Amygdala (tissue), 56 donors: ENCODE results near the gene KIFAP3.
"Not testable (repeated sequence)": the region's sequence is repeated elsewhere in the genome, so short reads cannot be mapped to it uniquely, and the experiment has no call there.

Experiments
- DNase-seq, 56 donors: peaks; one replicate each; lab custom pipeline; 2025; lab: John Stamatoyannopoulos, UW

KIFAP3 gene

GRCh38 chr1:170064821-170065220 lies 9.7 kb downstream of the KIFAP3 start:
- DNase-seq = no peak

GRCh38 chr1:170063109-170063826 lies 11.2 kb downstream of the KIFAP3 start:
- no peak for DNase-seq

DNA sequence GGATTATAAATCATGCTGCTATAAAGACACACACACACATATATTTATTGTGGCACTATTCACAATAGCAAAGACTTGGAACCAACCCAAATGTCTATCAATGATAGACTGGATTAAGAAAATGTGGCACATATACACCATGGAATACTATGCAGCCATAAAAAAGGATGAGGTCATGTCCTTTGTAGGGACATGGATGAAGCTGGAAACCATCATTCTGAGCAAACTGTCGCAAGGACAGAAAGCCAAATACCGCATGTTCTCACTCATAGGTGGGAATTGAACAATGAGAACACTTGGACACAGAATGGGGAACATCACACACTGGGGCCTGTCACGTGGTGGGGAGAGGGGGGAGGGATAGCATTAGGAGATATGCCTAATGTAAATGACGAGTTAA lies 12.8 kb downstream of the KIFAP3 start:
- DNase-seq = not testable (repeated sequence)

- not testable (repeated sequence) for DNase-seq
Observed at GRCh38 chr1:170060015-170060520, 14.4 kb downstream of the KIFAP3 start.

DNA sequence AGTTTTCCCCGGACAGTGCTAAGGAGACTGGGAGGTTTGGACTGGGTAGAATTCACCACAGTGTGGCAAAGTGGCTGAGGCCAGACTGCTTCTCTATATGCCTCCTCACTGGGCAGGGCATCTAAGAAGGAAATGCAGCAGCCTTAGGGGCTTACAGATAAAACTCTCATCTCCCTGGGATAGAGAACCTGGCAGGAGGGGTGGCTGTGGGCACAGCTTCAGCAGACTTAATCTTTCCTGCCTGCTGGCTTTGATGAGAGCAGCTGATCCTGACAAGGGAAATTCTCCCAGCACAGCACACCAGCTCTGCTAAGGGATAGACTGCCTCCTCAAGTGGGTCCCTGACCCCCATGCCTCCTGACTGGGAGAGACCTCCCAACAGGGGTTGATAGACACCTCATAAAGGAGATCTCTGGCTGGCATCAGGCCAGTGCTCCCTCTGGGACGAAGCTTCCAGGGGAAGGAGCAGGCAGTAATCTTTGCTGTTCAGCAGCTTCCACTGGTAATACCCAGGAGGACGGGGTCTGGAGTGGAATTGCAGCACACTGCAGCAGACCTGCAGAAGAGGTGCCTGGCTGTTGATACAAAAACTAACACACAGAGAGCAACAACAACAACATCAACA lies 25.2 kb downstream of the KIFAP3 start:
- DNase-seq = no peak

DNA sequence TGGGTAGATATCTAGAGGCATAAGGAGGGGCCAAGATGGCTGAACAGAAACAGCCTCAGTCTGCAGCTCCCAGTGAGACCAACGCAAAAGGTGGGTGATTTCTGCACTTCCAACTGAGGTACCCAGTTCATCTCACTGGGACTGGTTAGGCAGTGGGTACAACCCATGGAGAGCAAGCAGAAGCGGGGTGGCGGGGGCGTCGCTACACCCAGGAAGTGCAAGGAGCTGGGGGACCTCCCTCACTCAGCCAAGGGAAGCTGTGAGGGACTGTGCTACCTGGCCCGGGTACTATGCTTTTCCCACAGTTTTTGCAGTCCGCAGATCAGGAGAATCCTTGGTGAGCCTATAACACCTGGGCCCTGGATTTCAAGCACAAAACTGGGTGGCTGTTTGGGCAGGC lies 26.0 kb downstream of the KIFAP3 start:
- no peak for DNase-seq

- no peak for DNase-seq
Observed at GRCh38 chr1:170044187-170044586, 30.3 kb downstream of the KIFAP3 start.

DNA sequence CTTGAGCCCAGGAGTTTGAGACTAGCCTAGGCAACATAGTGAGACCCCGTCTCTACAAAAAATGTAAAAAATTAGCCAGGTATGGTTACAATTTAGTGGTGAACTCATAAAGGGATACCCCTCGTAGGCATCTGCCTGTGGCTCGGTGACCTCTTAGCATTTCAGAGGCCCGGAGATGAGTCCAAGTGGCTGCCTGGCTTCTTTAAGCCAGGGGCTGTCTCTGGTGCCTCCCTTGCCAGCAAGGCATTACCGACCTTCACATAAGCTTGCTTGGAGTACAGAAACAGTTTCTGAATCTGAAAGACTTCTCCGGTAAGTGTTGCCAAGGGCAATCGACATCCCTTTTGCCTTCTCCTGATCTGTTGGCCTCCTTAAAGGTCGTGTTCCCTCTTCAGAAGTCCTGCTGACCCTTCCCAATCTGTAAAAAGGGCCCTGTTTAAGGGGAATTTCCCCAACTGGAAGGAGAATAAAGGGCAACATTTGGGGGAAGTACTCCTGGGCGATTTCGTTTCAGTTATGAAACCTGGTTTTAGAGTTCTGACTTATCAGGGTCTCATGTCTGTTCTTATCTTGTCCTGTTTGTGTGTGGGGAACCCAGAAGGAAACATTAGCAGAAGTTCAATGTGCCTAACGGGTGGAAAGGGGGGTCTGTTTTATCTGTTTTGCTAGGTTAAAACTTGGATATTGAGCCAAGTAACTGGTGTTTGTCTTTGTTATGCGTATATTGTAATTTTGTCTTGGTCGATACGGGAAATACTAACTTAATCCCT lies 32.9 kb downstream of the KIFAP3 start:
- no peak for DNase-seq

- no peak for DNase-seq
Observed at GRCh38 chr1:170032531-170033280, 41.8 kb downstream of the KIFAP3 start.

DNA sequence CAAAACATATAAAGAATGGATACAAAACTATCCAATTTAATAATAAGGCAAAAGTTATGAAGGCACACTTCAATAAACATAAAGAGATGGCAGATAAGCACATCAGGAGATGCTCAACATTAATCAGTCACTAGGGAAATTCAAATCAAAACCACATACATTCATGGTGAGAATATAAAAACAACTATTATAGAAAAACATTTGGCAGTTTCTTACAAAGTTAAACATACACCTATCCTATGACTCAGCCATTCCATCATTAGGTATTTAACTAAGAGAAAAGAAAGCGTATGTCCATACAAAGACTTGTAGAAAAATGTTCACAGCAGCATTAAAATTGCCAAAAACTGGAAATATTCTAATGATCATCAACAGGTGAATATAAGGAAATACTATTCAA lies 44.3 kb downstream of the KIFAP3 start:
- DNase-seq = no peak

GRCh38 chr1:170027760-170028159 lies 46.7 kb downstream of the KIFAP3 start:
- no peak for DNase-seq

DNA sequence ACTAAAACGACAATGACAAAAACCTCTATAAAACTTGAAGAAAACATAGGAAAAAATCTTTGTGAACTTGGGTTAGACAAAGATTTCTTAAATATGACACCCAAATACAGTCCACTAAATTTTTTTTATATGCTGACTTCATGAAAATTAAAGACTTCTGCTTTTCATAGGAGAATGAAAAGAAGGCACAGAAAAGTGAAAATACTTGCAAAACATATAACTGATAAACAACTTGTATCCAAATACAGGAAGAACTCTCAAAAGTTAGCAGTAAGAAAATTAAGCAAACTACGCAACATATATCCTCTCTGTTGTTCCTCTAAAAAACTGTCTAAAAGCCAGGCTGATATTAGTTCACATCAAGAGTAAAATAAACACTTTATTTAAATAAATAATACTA lies 53.6 kb downstream of the KIFAP3 start:
- DNase-seq = no peak

GRCh38 chr1:170017478-170017877 lies 57.0 kb downstream of the KIFAP3 start:
- no peak for DNase-seq

GRCh38 chr1:170012920-170013319 lies 61.6 kb downstream of the KIFAP3 start:
- no peak for DNase-seq

DNA sequence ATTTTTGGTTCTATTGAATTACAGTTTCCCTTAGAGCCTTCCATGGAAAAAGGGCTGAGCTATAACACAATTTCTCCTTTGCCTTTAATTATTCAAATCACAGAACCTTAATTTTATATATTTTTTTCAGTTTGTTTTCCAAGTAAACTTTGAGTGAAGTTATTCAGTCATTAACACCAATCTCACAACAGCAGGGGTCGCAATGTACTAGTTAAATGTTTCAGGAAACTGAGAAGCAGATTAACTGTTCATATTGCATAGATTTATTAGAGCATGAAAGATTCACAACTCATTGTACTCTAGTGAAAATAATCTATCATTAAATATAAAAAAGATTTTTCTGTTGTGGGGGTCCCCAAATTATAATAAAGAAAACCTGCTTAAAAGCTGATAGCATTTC lies 64.1 kb downstream of the KIFAP3 start:
- no peak for DNase-seq

DNA sequence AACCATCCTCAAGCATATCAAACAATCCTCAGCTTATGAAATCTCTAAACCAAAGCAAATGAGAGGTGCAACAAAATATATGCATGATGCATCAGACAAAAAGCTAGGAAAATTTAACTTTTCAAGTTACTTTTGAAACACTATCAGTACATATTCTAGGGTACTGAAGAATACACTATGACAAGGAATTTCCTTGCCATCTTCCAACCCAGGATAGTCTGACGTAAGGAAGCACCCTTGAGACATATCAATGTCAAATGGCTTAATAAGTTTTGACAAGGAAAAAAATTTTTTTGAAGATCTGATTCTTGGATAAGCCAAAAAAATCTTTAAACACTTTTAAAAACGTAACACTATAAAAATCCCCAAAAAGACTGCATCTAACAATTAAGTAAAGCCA lies 64.9 kb downstream of the KIFAP3 start:
- DNase-seq = no peak

DNA sequence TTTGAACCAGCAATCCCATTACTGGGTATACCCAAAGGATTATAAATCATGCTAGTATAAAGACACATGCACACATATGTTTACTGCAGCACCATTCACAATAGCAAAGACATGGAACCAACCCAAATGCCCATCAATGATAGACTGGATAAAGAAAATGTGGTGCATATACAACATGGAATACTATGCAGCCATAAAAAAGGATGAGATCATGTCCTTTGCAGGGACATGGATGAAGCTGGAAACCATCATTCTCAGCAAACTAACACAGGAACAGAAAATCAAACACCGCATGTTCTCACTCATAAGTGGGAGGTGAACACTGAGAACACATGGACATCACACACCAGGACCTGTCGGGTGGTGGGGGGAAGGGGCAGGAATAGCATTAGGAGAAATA lies 65.8 kb downstream of the KIFAP3 start:
- DNase-seq = not testable (repeated sequence)

DNA sequence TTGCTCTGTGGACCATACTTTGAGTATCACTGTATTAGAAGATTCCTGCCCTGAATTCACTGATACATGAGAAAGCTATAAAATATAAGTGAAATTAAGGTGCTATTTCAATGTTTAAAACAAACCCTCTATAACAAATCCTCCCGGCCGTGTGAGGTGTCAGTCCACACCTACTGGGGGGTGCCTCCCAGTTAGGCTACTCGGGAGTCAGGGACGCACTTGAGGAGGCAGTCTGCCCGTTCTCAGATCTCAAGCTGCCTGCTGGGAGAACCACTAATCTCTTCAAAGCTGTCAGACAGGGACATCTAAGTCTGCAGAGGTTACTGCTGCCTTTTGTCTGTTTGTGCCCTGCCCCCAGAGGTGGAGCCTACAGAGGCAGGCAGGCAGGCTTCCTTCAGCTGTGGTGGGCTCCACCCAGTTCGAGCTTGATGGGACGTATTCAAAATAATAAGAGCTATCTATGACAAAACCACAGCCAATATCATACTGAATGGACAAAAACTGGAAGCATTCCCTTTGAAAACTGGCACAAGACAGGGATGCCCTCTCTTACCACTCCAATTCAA lies 71.1 kb downstream of the KIFAP3 start:
- DNase-seq = not testable (repeated sequence)

DNA sequence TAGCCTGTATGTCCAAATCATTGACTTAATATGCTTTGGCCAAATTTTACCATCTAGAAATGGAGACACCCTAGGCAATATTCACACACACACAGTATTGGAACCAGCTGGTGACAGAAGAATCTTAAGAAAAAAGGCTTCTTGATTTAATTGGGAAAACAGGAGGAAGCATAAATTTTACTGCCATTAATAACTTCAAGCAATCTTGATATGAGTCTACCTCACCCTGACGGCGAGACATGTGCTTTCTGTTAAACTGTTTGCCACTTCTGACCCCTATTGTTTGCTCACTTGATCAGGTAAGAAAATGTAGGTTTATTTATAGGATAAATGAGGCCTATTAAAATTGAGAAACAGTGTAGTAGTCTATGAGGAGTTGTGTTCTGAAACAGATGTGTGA lies 73.2 kb downstream of the KIFAP3 start:
- DNase-seq = no peak

DNA sequence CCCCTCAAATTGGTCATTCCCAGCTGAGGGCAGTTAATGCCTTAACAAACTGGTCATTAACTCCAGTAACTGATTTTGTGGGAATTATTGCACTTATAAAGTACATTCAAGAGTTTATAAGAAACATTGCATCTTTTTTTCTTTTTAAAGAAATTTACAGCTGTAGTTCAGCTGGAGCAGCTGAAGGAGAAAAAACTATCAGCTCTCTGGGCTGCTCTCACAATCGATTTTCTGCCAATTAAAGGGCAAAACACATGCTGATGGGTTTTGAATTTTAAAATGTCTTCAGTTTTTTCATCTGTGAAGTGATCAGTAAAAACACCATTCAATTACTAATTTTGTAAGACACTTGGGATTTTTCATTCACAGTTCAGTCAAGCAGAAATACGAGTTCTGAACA lies 74.7 kb downstream of the KIFAP3 start:
- no peak for DNase-seq
